NCI-H446 (cell line): ENCODE measurements around the gene ENAH.
"Not testable (repeated sequence)": the region's sequence is repeated elsewhere in the genome, so short reads cannot be mapped to it uniquely, and the experiment has no call there.

ENCODE experiments used
- DNase-seq, 2 experiments: peaks; one replicate each; lab custom pipeline; 2025; lab: John Stamatoyannopoulos, UW

ENAH gene

GRCh38 chr1:225493591-225494246 lies 159.2 kb downstream of the ENAH start:
- no peak for DNase-seq

DNA sequence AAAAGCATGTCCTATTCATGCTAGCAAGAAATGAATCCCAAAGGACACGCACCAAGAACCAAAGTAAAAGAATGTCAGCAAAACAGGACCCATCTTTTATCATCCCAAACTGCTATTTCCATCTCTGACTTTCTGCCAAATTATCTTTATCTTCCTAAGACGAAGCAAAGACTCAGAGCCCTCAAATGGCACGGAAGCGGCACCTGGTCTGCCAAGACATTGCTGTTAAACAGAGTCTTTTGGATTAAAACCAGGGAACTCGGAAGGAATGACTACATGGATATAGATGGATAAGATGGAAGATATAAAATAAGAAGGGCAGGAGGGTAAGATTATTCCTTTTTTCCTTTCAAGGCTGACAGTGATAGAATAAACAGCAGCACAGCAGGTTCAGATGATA lies 164.2 kb downstream of the ENAH start:
- no peak for DNase-seq

DNA sequence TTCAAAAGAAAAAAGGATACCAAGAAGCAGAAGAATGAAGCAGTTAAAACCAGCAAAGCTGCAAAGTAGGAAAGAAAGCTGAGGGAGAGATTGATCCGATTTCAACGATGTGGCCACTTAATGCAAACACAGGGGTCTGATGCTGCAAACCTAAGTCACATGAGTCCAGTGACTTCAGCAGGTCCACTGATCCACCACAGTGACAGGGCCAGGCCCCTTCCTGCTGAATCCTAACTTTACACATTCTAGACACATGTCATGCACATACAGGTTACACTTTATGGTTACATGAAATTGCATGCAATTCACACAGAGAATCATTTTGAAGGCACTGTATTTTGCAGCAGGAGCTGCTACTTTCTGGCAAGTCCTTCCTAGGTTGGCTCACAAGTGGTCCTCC lies 166.1 kb downstream of the ENAH start:
- no peak for DNase-seq

GRCh38 chr1:225485991-225486530 lies 166.9 kb downstream of the ENAH start:
- DNase-seq: no peak

GRCh38 chr1:225485226-225485625 lies 167.7 kb downstream of the ENAH start:
- DNase-seq: no peak

DNA sequence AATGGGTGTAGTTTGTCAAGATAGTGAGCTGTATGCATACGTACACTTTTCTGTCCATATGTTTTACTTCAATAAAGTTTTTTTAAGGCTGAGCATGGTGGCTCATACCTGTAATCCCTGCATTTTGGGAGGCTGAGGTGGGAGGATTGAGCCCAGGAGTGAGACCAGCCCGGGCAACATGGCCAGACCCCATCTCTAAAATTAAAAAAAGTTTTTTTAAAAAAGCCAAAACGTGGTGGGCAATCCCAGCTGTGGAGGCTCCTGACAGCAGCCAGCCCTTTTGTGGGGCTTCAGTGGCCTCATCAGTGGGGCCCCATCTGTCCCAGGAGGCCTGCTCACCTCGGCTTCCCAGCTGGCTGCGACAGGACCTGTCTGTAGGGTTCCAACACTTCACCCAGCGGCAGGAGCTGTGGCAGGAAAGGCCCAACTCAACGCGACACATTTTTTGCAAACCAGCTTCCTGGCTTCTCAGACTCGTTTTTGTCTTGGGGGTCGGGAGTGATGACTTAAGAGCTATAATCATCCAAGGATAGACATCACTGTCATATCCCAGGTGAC lies 168.2 kb downstream of the ENAH start:
- no peak for DNase-seq

GRCh38 chr1:225483818-225484656 lies 168.9 kb downstream of the ENAH start:
- no peak for DNase-seq

DNA sequence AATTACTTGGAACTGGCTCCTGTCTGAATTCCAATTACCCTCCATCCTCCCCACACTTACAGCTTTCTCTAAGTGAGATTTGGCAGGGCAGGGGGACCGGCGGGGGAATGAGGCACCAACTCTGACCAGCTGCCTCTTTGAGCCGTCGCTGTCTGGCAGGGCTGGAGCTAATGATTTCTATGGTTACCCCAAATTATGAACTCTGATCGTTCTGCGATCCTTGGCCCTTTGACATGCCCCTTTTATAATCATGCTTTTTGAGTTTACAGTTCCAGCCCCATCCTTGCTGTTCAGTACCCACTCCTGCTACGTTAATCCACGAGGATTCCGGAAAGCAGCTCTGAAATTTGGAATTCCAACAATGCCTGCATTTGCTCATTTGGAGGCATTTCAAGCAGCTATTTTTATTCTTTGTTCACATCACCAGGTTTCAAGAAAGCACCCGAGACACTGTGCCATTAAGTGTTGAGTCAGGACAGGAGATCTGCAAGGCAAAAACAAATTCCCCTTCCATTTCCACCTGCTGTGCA lies 170.4 kb downstream of the ENAH start:
- DNase-seq: peak; percentile 19 to 37

GRCh38 chr1:225481738-225482137 lies 171.2 kb downstream of the ENAH start:
- no peak for DNase-seq

DNA sequence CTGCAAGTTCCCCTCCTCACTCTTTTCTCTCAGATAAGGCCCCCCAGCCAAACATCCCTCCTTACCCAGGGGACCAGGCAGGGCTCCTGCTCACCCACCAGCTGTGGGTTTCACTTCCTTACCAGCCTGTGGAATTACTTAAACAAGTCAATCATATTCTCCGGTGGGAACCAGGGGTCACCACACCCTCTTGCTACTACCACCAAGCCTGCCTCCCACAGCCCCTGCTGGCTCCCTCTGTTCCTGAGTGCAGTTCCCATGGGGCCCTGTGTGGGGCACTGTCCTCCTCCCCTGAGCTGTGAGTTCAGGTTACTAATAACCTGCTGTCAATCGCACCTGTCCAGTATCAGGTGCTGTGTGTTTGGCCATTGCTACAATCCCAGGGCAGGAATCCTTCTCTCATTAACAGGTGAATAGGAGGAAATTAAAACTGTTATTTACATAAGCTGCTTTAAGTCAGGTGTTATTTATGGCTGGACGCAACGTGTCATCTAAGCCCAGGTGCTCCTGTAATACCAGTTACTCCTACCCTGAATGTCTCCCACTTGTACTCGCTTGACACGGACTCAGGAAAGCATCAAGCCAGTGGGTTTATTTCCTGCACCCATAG lies 172.0 kb downstream of the ENAH start:
- peak in 1 of 2 experiments; percentile 29 for DNase-seq

DNA sequence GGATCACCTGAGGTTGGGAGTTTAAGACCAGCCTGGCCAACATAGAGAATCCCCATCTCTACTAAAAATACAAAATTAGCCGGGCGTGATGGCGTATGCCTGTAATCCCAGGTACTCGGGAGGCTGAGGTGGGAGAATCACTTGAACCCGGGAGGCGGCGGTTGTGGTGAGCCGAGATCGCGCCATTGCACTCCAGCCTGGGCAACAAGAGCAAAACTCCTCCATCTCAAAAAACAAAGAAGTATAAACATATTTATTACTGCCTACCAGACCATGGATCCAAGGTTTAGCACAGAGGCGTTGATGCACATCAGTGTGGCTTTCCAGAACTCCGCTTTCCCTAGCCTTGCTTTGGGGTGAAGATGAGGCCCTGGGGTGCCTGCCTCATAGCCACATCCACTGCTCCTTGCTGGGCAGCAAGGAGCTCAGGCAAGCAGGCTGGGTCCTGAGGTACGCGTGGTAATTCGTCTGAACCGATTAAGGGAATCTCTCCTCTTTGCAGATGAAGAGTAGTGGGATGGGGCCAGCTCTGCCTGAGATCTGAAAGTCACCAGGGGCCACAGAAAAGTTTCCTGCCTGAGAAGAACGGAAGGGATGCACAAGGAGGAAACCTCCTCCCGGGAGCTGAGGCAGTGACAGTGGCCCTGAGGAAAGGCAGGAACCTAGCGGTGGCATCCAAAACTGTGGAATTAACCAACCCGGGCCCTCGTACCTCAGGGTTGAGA lies 172.8 kb downstream of the ENAH start:
- no peak for DNase-seq

GRCh38 chr1:225479341-225479740 lies 173.6 kb downstream of the ENAH start:
- DNase-seq: no peak

DNA sequence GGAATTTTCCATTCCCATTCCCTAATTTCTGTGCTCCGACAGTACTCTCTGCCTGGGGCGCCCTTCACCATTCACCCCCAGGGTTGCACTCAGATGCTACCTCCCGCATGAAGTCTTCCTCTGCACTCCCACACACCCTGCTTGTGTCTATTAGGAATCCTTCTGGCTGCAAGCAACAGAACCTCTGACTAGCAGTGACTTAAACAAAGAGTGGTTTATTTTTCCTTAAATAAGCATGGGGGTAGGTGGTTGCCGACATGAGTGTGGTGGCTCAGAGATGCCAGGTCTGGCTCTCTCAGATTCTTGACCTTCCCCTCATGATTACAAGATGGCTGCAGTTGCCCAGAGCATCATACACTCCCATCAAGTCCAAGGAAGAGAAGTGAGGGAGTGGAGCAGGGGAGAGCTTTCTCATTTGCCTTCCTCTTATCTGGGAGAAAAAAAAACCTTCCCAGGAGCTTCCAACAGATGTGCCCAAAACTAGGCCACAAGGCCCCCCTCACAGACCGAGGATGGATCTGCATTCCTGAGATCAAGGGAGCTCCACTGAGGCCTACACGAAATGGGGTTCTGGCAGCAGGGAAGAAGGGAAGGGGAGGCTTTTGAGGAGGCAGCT lies 175.5 kb downstream of the ENAH start:
- DNase-seq: no peak

- DNase-seq: no peak
Measured at GRCh38 chr1:225476538-225476988, 176.4 kb downstream of the ENAH start.

- DNase-seq: no peak
Measured at GRCh38 chr1:225476100-225476511, 176.8 kb downstream of the ENAH start.

DNA sequence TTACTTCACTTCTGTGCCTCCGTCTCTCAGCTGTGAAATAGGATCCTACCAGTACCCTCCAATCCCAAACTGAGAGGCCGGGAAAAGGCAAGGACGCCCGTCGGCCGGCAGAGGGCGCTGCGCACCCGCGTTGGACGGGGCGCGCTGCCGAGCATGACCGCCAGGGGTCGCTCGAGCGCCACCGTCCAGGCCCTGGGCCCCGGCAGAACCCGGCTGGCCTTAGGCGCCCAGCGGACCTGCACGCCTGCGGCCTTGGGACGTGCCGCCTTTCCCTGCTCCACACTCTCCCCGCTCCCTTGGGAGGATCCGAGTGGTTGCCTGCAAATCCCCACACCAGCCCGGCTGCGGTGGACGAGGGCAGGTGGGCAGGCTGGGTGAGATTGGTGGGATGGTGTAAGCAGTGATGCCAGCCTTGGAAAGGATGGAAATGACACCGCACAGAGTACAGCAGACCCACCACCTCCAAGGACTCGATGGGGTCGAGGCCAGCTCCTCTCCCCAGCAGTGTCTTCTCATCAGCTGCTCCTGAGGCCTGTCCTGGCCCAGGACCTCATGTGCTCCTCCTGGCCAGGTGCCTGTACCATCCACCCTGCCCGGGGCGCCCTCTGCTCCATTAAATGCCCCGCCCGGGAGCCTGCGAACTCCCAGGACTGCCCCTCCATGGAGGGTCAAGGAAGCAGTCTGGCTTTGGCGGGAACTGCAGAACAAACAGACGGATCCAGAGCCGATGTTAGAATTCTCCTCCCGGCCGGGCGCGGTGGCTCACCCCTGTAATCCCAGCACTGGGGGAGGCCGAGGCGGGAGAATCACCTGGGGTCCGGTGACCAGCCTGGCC lies 177.7 kb downstream of the ENAH start:
- DNase-seq: peak; percentile 13 to 72

DNA sequence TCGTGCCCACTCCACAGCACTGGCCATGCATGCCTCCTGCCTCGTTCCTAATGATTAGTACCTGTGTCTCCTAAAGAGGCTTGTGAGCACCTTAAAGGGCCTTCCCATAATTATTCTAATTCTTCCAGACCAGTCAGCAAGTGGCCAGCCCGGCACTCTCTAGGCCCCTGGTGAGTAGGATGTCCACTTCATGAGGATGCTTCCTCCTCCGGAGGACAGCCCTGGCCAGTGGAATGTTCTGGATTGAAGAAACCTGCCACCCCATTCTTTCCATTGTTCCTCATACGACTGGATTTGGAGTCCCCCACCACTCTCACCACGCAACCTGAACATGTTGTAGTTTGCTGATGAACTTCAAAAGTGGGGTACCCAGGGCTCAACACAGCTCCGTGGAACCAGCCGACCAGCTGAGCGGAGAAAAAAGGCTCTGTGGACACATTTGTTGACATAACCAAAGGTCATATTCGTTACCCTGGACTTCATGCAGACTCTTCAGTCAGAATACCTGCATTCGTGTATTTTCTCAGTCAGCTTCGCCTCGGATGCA lies 178.4 kb downstream of the ENAH start:
- no peak for DNase-seq

GRCh38 chr1:225473676-225474438 lies 179.1 kb downstream of the ENAH start:
- DNase-seq: not testable (repeated sequence)

DNA sequence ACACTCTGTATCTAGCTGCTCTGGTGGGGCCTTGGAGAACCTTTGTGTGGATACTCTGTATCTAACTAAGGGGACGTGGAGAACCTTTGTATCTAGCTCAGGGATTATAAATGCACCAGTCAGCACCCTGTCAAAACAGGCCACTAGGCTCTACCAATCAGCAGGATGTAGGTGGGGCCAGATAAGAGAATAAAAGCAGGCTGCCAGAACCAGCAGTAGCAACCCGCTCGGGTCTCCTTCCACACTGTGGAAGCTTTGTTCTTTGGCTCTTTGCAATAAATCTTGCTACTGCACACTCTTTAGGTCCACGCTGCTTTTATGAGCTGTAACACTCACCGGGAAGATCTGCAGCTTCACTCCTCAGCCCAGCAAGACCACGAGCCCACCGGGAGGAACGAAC lies 179.7 kb downstream of the ENAH start:
- DNase-seq: not testable (repeated sequence)
